IMR-90 (cell line): Measurements from ENCODE around the gene HMCES. TPM values are rescaled to one million over a fixed set of nuclear protein-coding genes. Genes with fewer than 3 reads are reported as not detected.

Experiments used
- ATAC-seq: fragments of 200-7000 bp; cut with Tn5 transposase; 2 replicates; pipeline ENCODE4 v1.9.1; 2020; ENCODE audit warnings: low read depth, mild to moderate bottlenecking, moderate library complexity
- BruUV-seq: library from RNA; stranded (reverse); fragments of 400-500 nt; replicated peaks from 2 replicates; lab custom pipeline; 2021; lab: Mats Ljungman, UMichigan
- CTCF ChIA-PET: fragments of 300-600 bp; formaldehyde crosslinking; extraction: SDS; loops from one replicate; lab custom pipeline; 2021; ENCODE audit warnings: antibody characterized with exemption; lab: Yijun Ruan, JAX
- POLR2A ChIA-PET: fragments of 300-600 bp; sonication (Branson Sonifier 250); formaldehyde crosslinking; loops from one replicate; lab custom pipeline; 2022; ENCODE audit warnings: antibody characterized with exemption; ENCODE audit not compliant: unreplicated experiment; lab: Charles Lee
- DNase-seq: peaks from one replicate; pipeline ENCODE4 v3.0.0; 2013
- H2AFZ ChIP-seq: replicated peaks from 2 replicates; pipeline ENCODE3; 2013; ENCODE audit warnings: low read length, mild to moderate bottlenecking; ENCODE audit not compliant: poor library complexity
- H2AK5ac ChIP-seq: 2 replicates; pipeline ENCODE4 v1.6.1; 2013; ENCODE audit warnings: low read depth, low read length, inconsistent platforms
- H2AK9ac ChIP-seq: replicated peaks from 2 replicates; pipeline ENCODE3; 2013; ENCODE audit warnings: mild to moderate bottlenecking, low read depth, low read length, moderate library complexity; ENCODE audit not compliant: poor library complexity
- H2BK120ac ChIP-seq: 2 replicates; pipeline ENCODE4 v1.6.1; 2013; ENCODE audit warnings: low read depth, low read length, inconsistent platforms
- H2BK15ac ChIP-seq: 3 replicates; pipeline ENCODE4 v1.6.1; 2013; ENCODE audit warnings: low read depth, low read length, inconsistent platforms
- H2BK20ac ChIP-seq: 2 replicates; pipeline ENCODE4 v1.6.1; 2013; ENCODE audit warnings: low read depth, mild to moderate bottlenecking, inconsistent platforms, low read length, moderate library complexity
- H2BK5ac ChIP-seq: 2 replicates; pipeline ENCODE4 v1.6.1; 2013; ENCODE audit warnings: mild to moderate bottlenecking, low read depth, low read length, inconsistent platforms; ENCODE audit not compliant: poor library complexity, severe bottlenecking
- H3K14ac ChIP-seq: replicated peaks from 2 replicates; pipeline ENCODE4 v1.6.1; 2013; ENCODE audit warnings: low read depth, low read length, inconsistent platforms
- H3K18ac ChIP-seq: 2 replicates; pipeline ENCODE4 v1.6.1; 2013; ENCODE audit warnings: low read depth, low read length, control low read depth
- H3K23ac ChIP-seq: 2 replicates; pipeline ENCODE4 v1.6.1; 2013; ENCODE audit warnings: low read depth, low read length, inconsistent platforms
- H3K27ac ChIP-seq: 2 replicates; pipeline ENCODE4 v1.5.1; 2013; ENCODE audit warnings: mild to moderate bottlenecking, control low read depth, low read length; ENCODE audit not compliant: insufficient read depth
- H3K27me3 ChIP-seq: 2 replicates; pipeline ENCODE4 v1.6.1; 2013; ENCODE audit warnings: low read length; ENCODE audit not compliant: control insufficient read depth, insufficient read depth
- H3K36me3 ChIP-seq: 2 replicates; pipeline ENCODE4 v1.6.1; 2013; ENCODE audit warnings: low read length, mixed read lengths; ENCODE audit not compliant: control insufficient read depth, insufficient read depth
- H3K4ac ChIP-seq: 2 replicates; pipeline ENCODE4 v1.6.1; 2013; ENCODE audit warnings: low read depth, low read length, inconsistent platforms
- H3K4me1 ChIP-seq: 2 replicates; pipeline ENCODE4 v1.6.1; 2013; ENCODE audit warnings: low read length, mixed read lengths; ENCODE audit not compliant: control insufficient read depth, insufficient read depth
- H3K4me2 ChIP-seq: 2 replicates; pipeline ENCODE4 v1.6.1; 2013; ENCODE audit warnings: low read depth, mild to moderate bottlenecking, control low read depth, low read length, moderate library complexity
- H3K4me3 ChIP-seq: 2 replicates; pipeline ENCODE4 v1.5.1; 2013; ENCODE audit warnings: low read depth, mild to moderate bottlenecking, control low read depth, low read length, moderate library complexity; ENCODE audit not compliant: insufficient read depth
- H3K56ac ChIP-seq: 2 replicates; pipeline ENCODE4 v1.6.1; 2013; ENCODE audit warnings: low read length, inconsistent platforms; ENCODE audit not compliant: insufficient read depth; ENCODE audit errors: extremely low read depth
- H3K79me1 ChIP-seq, 2 experiments: 2 replicates each; pipeline ENCODE4 v1.6.1; 2013; ENCODE audit warnings: low read length in 2 of 2, inconsistent platforms in 1 of 2, low read depth in 1 of 2
- H3K9ac ChIP-seq: 2 replicates; pipeline ENCODE4 v1.6.1; 2013; ENCODE audit warnings: low read depth, low read length, control low read depth
- H3K9me1 ChIP-seq: 2 replicates; pipeline ENCODE4 v1.6.1; 2013; ENCODE audit warnings: low read length, inconsistent platforms; ENCODE audit not compliant: insufficient read depth
- H3K9me3 ChIP-seq: 2 replicates; pipeline ENCODE4 v1.6.1; 2013; ENCODE audit warnings: low read length; ENCODE audit not compliant: control insufficient read depth, insufficient read depth
- H4K20me1 ChIP-seq: 2 replicates; pipeline ENCODE4 v1.6.1; 2013; ENCODE audit warnings: low read length, inconsistent platforms; ENCODE audit not compliant: insufficient read depth
- H4K5ac ChIP-seq: 2 replicates; pipeline ENCODE4 v1.6.1; 2013; ENCODE audit warnings: mild to moderate bottlenecking, low read depth, low read length, control low read depth
- H4K8ac ChIP-seq, 2 experiments: 2 replicates each; pipeline ENCODE4 v1.6.1; 2013; ENCODE audit warnings: low read depth in 2 of 2, low read length in 2 of 2, control low read depth in 1 of 2, inconsistent platforms in 1 of 2
- H4K91ac ChIP-seq: 2 replicates; pipeline ENCODE4 v1.6.1; 2013; ENCODE audit warnings: low read depth, low read length, inconsistent platforms; ENCODE audit not compliant: insufficient read depth
- BHLHE40 ChIP-seq: fragments of 150-350 bp; IDR thresholded peaks from 2 replicates; pipeline ENCODE4 v1.6.1; 2016; ENCODE audit warnings: mild to moderate bottlenecking, low read depth, low read length
- CEBPB ChIP-seq: IDR thresholded peaks from 2 replicates; pipeline ENCODE4 v1.6.1; 2012; ENCODE audit warnings: low read depth, low read length, improper control_type of control experiment
- FOS ChIP-seq: fragments of 150-350 bp; IDR thresholded peaks from 2 replicates; pipeline ENCODE4 v1.6.1; 2016; ENCODE audit warnings: low read depth, low read length
- MAZ ChIP-seq: IDR thresholded peaks from 2 replicates; pipeline ENCODE4 v1.6.1; 2012; ENCODE audit warnings: low read depth, mild to moderate bottlenecking, low read length, improper control_type of control experiment, moderate library complexity, borderline replicate concordance
- NFE2L2 ChIP-seq: fragments of 150-350 bp; IDR thresholded peaks from 2 replicates; pipeline ENCODE4 v1.6.1; 2016; ENCODE audit warnings: low read depth, mild to moderate bottlenecking, low read length
- RCOR1 ChIP-seq: IDR thresholded peaks from 2 replicates; pipeline ENCODE4 v1.6.1; 2012; ENCODE audit warnings: mild to moderate bottlenecking, low read length, improper control_type of control experiment; ENCODE audit not compliant: insufficient replicate concordance
- RFX5 ChIP-seq: IDR thresholded peaks from 2 replicates; pipeline ENCODE4 v1.8.0; 2012; ENCODE audit warnings: low read depth, mild to moderate bottlenecking, low read length, moderate library complexity
- WGBS, 2 experiments: methylation state at CpG; one replicate each; pipeline versions ENCODE4 v1.1.5 to v1.1.7; 2013; ENCODE audit warnings: missing lambda C conversion rate in 2 of 2; ENCODE audit not compliant: insufficient read length in 1 of 2; ENCODE audit errors: extremely low coverage in 2 of 2; 5-methylcytosine and 5-hydroxymethylcytosine counted together
- dilution Hi-C: fragments of 300-500 bp; cut with HindIII; formaldehyde crosslinking; loops from one replicate; pipeline ENCODE4 v1.14.3; 2018; ENCODE audit warnings: low sequenced_read_pairs; ENCODE audit not compliant: unreplicated experiment
- in situ Hi-C: fragments of 300-500 bp; cut with MboI; formaldehyde crosslinking; loops from 3 replicates; pipeline ENCODE4 v1.14.3; 2019; ENCODE audit warnings: low sequenced_read_pairs, inconsistent platforms, mixed read lengths
- intact Hi-C: fragments of 100-400 bp; cut with micrococcal nuclease; formaldehyde crosslinking; loops from 2 replicates; pipeline ENCODE4 v1.10.0; 2022
- polyA plus RNA-seq, 3 experiments: library from polyadenylated mRNA; depleted of rRNA; stranded (reverse); fragments of >200 nt; gene quantifications; 2 replicates each; pipeline ENCODE4 v1.2.3, GENCODE V29; 2012; ENCODE audit warnings: low replicate concordance in 1 of 3
- total RNA-seq: library from RNA; depleted of rRNA; stranded (reverse); fragments of >200 nt; gene quantifications from 2 replicates; pipeline ENCODE4 v1.2.3, GENCODE V29; 2012
- TF ChIP-seq, protein P1 (sequence below): fragments of 150-350 bp; IDR thresholded peaks from 2 replicates; pipeline ENCODE4 v1.6.1; 2016; ENCODE audit warnings: low read depth, mild to moderate bottlenecking, low read length, moderate library complexity, borderline replicate concordance
- TF ChIP-seq, protein P2 (sequence below): conservative IDR thresholded peaks from 2 replicates; pipeline ENCODE4 v1.5.1; 2012; ENCODE audit warnings: mild to moderate bottlenecking, low read depth, low read length, improper control_type of control experiment

HMCES gene
- total and polyA plus RNA-seq, 2 of the 4 experiments (the other 2 are of a cell fraction): 26.0 to 30.5 TPM

DNA sequence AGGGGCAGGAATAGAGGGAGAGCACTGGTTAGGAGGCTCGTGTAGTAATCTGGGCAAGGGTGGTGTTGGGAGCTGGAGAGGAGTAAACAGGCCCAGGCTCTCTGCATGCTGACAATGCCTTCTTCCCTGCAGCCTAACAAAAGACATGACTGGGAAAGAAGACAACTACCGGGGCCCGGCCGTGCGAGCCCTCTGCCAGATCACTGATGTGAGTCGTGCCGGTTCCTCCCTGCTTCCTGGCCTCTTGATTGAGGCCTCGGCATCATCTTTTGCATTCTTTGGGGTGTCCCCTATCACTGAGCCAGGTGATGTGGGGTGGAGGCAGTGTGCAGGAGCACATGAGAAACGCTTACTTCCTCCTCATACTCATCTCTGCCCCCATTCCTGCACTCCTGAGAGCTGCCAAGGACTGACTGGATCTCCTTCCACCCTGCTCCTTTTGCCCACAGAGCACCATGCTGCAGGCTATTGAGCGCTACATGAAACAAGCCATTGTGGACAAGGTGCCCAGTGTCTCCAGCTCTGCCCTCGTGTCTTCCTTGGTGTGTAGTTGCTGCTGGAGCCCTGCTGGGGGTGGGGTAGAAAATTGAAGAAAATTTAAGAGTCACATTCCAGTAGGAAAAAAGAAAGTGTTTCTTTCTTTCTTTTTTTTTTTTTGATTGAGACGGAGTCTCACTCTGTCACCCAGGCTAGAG lies 24.0 kb upstream of the HMCES start:
- Histone ChIP-seq H2BK15ac (no peak overlapping the region), H2BK5ac (no peak overlapping the region), H3K27ac (no peak overlapping the region), H3K18ac (no peak overlapping the region), H2AK5ac (no peak overlapping the region), H3K27me3 (no peaks in the 10 kb centered on the region), H3K9me1 (peaks cover 18% of the 10 kb centered on the region), H3K9me3 (no peaks in the 10 kb centered on the region), H2BK120ac (no peak overlapping the region), H2AFZ (no peak overlapping the region), H3K4me3 (no peak overlapping the region), H3K14ac (no peak overlapping the region), H3K4me2 (no peak overlapping the region), H4K5ac (no peak overlapping the region), H4K91ac (no peak overlapping the region), H3K56ac (no peak overlapping the region), H3K79me1 (peaks cover 45 to 80% of the 10 kb centered on the region in 2 experiments), H2AK9ac (peak overlapping the region; percentile 68), H3K4ac (no peak overlapping the region), H3K9ac (no peak overlapping the region), H3K4me1 (peaks cover 12% of the 10 kb centered on the region), H3K36me3 (peaks cover 60% of the 10 kb centered on the region), H3K23ac (no peak overlapping the region; the same call in 1 of the 2 replicates), H4K20me1 (peaks cover 53% of the 10 kb centered on the region), H4K8ac (no peak overlapping the region), H2BK20ac (no peak overlapping the region)
- no TSS peak for BruUV-seq
- intact Hi-C loops (no loop called here), dilution Hi-C loops (no loop called here), in situ Hi-C loops (no loop called here)
- POLR2A ChIA-PET: interaction anchor here (0.6 kb wide), 1 partner anchor 38 kb away, joined by 3 read pairs; no protein-coding TSS in a partner anchor
- ATAC-seq: no peak
- CTCF ChIA-PET: interaction anchor here (0.7 kb wide), 1 partner anchor 25 kb away, joined by 3 read pairs; no protein-coding TSS in a partner anchor
- no CpG with 5 or more reads among the region's 12 CpGs for WGBS, 2 experiments
- DNase-seq: no peak
- no peak for TF ChIP-seq BHLHE40
- TF ChIP-seq RFX5: no peak
- TF ChIP-seq, protein P1, sequence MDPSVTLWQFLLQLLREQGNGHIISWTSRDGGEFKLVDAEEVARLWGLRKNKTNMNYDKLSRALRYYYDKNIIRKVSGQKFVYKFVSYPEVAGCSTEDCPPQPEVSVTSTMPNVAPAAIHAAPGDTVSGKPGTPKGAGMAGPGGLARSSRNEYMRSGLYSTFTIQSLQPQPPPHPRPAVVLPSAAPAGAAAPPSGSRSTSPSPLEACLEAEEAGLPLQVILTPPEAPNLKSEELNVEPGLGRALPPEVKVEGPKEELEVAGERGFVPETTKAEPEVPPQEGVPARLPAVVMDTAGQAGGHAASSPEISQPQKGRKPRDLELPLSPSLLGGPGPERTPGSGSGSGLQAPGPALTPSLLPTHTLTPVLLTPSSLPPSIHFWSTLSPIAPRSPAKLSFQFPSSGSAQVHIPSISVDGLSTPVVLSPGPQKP: no peak
- no peak for TF ChIP-seq FOS
- no peak for TF ChIP-seq RCOR1
- TF ChIP-seq NFE2L2: no peak
- TF ChIP-seq CEBPB: no peak
- TF ChIP-seq MAZ: no peak
- TF ChIP-seq, protein P2, sequence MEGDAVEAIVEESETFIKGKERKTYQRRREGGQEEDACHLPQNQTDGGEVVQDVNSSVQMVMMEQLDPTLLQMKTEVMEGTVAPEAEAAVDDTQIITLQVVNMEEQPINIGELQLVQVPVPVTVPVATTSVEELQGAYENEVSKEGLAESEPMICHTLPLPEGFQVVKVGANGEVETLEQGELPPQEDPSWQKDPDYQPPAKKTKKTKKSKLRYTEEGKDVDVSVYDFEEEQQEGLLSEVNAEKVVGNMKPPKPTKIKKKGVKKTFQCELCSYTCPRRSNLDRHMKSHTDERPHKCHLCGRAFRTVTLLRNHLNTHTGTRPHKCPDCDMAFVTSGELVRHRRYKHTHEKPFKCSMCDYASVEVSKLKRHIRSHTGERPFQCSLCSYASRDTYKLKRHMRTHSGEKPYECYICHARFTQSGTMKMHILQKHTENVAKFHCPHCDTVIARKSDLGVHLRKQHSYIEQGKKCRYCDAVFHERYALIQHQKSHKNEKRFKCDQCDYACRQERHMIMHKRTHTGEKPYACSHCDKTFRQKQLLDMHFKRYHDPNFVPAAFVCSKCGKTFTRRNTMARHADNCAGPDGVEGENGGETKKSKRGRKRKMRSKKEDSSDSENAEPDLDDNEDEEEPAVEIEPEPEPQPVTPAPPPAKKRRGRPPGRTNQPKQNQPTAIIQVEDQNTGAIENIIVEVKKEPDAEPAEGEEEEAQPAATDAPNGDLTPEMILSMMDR: no peak
